Measurements from ENCODE around the gene PNPLA2. TPM values are rescaled to one million over a fixed set of nuclear protein-coding genes. Genes with fewer than 3 reads are reported as not detected.

The PNPLA2 gene
- total RNA-seq, 1 donor from 2014 or later, result 5.3 TPM

- DNase-seq, result peak; percentile 89
Measured at GRCh38 chr11:783581-784015, 35.1 kb upstream of the PNPLA2 start.

GRCh38 chr11:786235-787083 is 32.3 kb upstream of the PNPLA2 start:
- DNase-seq, result no peak

GRCh38 chr11:787084-787675 is 31.5 kb upstream of the PNPLA2 start:
- no peak for DNase-seq

GRCh38 chr11:788009-788640 is 30.6 kb upstream of the PNPLA2 start:
- DNase-seq, result no peak

- no peak for DNase-seq
Measured at GRCh38 chr11:788953-789940, 29.5 kb upstream of the PNPLA2 start.

- peak; percentile 70 for DNase-seq
Measured at GRCh38 chr11:789943-790342, 28.8 kb upstream of the PNPLA2 start, which contains the start of gene CEND1. Gene CEND1 (minus strand): TSS chr11:790090. CDS start chr11:788576, 1,514 bp downstream.

- DNase-seq, result no peak
Measured at GRCh38 chr11:790721-791564, 27.8 kb upstream of the PNPLA2 start.

GRCh38 chr11:791658-792534 is 26.8 kb upstream of the PNPLA2 start:
- DNase-seq, result no peak

GRCh38 chr11:792535-792821 is 26.2 kb upstream of the PNPLA2 start:
- DNase-seq, result no peak

GRCh38 chr11:792873-793272 is 25.8 kb upstream of the PNPLA2 start:
- DNase-seq, result no peak

GRCh38 chr11:793556-793955 is 25.2 kb upstream of the PNPLA2 start:
- no peak for DNase-seq

GRCh38 chr11:794013-794765 is 24.5 kb upstream of the PNPLA2 start:
- no peak for DNase-seq

GRCh38 chr11:794766-795633 is 23.7 kb upstream of the PNPLA2 start:
- no peak for DNase-seq

GRCh38 chr11:795634-796564 is 22.8 kb upstream of the PNPLA2 start:
- peak; percentile 50 for DNase-seq

- DNase-seq, result no peak
Measured at GRCh38 chr11:796565-797295, 22.0 kb upstream of the PNPLA2 start.

GRCh38 chr11:797296-798092 is 21.2 kb upstream of the PNPLA2 start:
- DNase-seq, result peak; percentile 73
